ENCODE data around the gene KCNMA1.

KCNMA1 gene

DNA sequence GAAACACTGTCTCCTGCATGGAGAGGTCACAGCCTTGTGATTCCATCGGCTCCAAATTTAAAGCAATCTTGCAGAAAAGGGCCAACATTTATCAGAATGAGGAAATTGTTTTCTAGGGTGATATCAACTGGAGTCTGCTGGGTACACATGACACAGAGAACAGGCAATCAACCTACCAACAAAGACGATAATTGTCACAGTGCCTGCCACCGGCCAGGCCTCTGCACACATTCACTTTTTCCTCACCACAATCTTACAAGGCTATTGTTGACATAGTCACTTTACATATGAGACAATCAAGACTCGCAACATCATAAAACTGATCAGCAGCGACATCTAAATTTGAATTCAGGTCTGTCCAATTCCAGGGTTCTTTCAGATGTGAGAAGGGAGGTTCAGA is 189.4 kb downstream of the KCNMA1 start:
- no peak for DNase-seq (ENCODE audit: low spot score)

DNA sequence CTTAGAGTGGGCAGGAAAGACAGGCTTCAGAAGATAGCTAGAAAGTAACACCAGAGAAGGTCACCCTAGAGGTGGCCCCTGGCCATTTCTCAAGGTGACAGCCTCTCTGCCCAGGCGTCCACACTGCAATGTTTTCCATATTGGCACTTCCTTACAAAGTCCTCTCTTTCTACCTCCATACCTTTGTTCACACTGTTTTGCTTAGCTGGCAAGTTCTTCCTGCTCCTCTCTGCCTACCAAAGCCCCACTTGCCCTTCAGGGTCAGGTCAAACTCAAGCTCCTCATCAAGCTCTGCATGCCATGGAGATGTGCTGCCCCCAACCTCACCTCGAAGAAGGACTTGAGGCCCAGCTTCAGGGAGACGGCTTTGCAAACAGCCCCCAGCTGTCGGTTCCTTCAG is 190.9 kb downstream of the KCNMA1 start:
- no peak for DNase-seq (ENCODE audit: low spot score)

DNA sequence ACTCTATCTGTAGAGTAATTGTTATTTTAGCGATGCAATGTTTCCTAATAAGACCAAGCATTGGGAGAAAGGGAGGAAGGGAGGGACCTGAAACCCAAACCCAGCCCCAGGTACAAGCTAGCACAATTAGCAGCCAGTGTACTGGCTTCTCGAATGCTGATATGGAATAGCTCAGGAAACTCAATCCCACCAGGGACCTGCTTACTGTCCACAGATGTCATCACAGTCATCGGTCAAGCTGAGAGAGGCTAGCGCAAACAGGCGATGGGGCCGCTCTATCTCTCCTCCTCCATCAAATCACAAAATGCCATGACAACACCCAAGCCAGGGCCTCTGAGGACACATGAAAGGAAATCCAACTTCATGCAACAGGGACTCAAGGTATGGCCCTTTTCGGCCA is 192.1 kb downstream of the KCNMA1 start:
- no peak for DNase-seq (ENCODE audit: low spot score)

DNA sequence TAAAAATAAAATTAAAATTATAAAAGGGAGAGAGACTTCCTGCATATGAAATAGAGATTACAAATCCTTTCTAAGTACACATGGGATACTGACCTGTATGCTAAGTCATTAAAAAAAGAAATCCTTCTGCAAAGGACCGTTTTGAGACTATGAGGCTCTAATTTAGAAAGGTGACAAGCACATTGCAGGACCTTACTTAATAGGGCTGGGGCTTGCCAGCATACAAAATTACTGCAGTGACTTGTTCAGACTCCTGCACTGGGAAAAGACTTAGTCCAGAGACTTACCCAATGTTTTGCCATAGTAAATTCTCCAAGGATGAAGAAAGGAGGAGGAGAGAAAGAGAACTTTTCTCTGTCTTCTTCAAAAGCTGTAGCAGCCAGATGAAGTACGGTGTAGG is 193.6 kb downstream of the KCNMA1 start:
- no peak for DNase-seq (ENCODE audit: low spot score)

DNA sequence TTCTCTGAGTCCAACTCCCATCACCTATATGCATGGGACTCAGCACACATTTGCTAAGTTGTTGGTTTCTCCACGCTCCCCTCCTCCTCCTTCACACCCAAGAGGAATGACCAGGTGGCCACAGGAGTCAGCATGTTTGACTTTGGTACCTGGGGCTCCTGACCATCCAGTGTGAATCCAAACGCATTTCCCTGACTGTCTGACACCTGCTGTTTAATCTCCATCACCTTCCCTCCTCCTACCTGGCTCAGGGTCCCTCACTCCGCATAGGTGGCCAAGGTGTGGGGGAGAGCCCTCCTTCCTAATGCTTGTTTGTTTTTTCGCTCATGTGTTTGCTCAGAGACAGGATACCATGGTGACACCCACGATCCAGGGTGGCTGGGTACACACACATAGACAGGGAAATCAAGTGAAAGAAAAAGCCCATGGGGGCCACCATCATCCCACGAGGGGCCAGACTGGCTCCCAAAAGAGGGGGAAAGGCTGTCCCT is 194.9 kb downstream of the KCNMA1 start:
- DNase-seq (ENCODE audit: low spot score), result no peak

DNA sequence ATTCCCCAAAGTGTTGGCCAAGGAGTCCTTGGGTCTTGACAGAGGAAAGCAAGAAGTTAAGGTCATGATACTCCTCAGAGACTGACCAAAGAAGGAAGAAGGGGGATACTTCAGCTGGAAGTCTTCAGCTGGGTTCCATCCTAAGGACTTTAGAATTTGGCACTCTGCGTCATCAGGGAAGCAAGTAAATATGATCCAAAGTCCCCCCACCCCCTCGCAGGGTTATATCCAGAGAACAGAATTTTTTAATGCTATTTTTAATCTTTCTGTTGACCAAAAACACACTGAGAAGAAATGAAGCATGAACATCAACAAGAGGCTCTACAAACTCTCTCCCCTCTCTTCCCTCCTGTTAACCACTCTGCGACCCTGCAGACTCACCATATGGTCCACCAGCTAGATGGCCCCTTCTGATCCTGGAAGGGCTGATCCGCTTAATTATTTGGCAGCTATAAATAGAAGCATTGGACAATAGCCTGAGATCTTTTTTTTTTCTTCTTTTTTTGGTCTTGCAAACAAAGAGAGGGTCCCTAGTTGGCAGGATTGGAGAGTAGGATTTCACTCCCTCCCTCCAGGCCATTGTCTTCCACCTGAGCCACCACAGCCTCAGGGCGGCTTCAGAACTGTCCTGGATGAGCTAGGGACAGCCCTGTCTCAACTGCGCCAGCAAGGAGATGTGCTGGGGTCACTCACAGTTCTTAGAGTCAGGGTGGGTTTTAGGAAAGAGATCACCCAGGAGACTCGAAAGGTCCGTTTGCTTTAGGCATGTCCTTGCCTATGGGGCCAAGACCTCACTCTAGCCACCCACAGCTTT is 196.0 kb downstream of the KCNMA1 start:
- no peak for DNase-seq (ENCODE audit: low spot score)

DNA sequence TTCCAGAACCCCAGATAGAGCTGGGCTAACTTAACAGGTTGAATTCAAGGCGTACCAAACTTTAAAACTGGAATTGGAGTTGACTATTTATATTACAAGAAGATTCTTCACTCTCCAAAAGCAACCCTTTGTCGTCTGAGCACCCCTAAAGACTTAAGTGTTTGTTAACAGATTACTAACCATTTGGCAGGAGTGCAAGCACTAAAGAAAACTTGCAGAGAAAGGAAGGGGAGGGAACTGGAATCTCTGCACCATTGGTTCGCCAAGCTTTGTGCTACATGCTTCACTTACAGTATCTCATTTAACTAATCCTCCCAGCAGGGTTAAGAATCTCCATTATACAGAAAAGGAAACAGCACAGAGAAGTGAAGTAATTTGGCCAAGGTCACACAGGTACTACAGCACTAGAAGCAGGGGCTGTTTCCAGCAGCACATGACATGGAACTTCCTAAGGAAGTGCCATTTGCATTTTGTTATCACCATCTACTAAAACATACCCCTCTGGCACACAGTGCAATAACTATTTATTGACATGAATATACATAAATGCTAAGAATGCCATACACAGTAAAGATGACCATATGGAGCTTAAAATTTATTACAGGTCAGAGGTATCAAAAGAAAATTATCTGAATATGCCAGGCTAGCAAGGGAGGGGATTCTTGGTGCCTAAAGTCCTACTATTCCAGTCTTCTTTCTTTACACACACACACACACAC is 201.2 kb downstream of the KCNMA1 start:
- no peak for DNase-seq (ENCODE audit: low spot score)

DNA sequence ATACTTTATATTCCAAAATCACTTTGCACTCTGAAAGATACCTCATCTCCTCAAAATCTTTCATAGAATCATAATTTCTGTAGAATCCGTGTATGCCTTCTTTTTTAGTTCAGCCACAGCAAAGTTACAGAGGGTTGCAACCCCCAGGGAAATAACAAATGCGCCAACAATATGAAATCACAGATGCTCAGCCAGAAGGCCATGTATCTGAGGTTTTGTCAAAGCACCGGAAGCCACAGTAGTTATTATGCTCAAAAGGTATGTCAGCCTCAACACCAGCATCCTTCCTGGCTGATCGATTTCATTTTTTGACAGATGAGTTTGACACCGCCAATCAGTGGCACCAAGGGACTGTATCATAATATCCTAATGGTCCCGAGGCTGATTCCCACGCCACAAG is 204.1 kb downstream of the KCNMA1 start:
- no peak for DNase-seq (ENCODE audit: low spot score)

DNA sequence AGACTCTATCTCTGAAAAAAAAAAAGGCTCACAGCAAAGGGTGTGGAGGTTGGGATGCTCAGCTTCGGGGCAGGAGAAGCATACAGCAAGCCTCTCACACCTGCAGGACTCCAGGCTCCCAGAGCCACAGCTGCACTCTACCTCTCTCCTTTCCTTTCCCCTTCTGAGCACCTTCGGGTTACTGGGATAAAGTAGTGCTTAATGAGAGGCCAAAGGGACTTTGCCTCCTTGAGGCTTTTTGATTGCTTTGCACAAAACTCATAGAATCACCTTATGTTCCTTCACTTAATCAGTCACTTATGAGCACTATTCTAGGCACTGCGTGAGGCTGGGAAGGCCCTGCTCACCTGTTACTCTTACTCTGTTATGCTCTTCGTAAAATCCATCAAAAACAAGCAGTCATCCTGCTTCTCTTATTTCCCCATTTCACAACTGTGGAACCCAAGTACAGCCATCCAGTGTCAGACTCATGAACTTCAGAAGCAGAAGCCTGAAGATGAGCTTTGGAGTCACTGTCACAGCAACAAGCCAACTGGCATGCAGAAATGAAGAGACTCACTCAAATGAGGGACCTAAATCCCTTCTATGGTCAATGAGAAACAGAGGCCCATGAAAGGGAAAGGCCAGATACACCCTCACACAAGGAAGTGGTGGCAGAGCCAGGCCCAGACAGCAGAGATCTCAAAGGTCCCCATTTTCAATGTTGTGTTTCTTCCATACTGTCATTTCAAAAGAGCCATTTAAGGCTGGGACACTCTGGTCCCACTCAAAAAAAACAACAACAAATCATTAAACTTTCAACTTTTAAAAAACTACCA is 205.4 kb downstream of the KCNMA1 start:
- DNase-seq (ENCODE audit: low spot score), result no peak

DNA sequence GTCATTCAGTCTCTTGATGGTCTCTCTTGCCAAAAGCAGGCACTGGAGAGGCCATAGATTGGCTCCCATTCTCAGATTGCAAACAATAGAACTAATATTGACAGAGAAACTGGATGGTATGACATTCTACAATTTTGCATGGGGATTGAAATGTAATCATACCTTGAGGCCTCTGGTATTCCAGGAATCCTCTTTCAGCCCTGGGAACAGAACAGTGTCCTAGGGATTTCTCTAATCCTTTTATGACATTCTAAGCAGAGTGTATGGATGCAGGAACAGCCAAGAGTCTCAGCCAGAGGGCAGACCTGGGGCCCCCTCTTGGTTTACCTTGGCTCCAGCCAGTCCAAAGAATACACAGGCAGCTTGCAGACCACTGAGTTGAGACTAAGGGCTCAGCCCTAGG is 206.4 kb downstream of the KCNMA1 start:
- no peak for DNase-seq (ENCODE audit: low spot score)

DNA sequence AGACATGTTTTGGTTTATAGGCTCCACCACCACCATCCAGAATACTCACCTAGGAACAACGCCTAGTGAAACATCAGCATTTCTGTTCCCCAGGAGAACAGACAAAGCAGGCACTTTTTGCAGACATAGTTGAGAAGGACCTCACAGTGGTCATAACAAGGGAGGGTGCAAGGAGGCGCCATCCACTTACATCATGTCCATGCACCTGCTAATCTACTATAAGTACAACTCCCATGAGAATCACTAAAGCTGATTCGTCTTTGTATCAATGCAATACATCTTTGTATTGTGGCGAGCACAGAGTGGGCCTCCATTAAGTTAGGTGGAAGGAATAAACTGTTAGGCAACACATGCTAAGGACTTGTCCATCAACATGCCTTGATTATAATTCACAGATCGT is 207.1 kb downstream of the KCNMA1 start:
- DNase-seq (ENCODE audit: low spot score), result no peak

DNA sequence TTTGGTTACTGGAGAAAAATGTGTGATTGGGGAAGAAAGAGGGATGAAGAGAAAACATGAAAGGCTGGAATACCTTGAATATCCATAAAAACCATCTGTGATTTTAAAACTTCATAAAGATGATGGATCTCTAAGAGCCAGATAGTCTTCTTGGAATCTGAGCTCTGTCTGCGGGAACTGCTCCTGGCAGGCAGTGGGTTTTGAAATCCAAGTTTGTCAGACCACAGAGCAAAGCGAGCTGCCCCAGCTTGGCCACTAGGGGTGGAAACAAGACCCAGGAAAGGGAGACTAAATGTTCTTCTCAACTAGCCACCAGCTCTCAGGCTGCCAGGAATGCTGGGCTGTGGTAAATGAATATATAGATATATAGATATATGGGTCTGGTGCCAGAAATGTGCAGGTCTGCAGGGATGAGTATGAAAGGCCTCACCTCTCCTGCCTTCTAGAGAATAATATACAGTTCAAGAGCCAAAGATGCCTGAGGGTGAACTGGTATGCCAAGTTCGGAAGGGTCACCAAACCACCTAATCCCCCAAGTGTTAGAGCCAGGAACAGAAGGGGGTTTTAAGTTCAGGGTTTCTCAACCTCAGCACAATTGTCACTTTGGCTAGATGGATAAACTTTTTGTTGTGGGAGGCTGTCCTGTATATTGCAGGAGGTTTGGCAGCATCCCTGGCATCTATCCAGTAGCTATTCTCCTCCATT is 208.8 kb downstream of the KCNMA1 start:
- peak; percentile 61 for DNase-seq (ENCODE audit: low spot score)

DNA sequence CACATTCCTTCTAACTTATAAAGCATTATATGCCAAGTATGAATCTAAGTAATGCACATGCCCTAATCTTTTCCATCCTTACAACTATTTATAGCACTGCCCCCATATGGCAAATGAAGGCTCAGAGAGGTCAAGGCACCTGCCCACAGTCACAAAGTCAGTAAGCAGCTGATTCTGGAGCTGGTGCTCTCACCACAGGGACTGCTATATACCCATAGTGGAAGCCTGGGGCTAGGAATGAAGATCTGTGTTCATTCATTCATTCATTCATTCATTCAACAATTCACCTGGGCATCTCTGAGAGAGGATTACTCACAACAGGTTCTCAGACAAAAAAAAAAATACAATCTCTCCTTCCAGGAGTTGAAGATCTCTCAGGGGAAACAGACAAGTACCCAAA is 213.4 kb downstream of the KCNMA1 start:
- DNase-seq (ENCODE audit: low spot score), result no peak

DNA sequence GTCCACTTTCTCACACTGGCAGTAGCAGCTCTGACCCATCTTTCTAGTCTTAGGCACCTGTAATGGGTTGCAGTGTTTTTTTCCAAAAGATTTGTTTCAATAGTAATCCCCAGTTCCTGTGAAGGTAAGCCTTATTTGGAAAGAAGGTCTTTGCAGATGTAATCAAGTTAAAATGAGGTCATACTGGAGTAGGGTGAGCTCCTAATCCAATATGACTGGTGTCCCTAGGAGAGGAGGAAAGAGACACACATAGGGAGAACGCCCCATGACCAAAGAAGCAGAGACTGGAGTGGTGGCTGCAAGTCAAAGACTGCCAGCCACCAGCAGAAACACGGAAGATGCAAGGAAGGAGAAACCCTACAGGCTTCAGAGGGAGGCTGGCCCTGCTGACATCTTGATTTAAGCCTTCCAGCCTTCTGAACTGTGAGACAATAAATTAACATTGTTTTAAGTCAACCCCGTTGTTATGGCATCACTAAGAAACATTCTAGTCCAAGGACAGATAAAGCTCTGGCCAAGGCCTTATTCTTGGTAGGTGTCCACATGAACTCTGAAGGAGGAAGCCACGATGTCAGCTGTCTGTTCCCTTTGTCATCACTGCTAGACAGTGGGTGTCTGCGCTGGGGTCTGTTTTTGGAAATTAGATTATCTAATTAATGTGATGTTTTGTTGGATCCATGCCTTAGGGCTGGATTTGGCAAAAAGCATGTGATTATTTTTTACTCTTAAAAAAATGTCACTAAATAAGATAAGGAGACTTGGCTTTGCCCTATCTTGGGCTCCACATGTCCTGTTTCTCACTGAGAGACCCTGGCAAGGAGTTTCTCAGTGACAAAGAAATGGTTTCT is 214.9 kb downstream of the KCNMA1 start:
- no peak for DNase-seq (ENCODE audit: low spot score)

DNA sequence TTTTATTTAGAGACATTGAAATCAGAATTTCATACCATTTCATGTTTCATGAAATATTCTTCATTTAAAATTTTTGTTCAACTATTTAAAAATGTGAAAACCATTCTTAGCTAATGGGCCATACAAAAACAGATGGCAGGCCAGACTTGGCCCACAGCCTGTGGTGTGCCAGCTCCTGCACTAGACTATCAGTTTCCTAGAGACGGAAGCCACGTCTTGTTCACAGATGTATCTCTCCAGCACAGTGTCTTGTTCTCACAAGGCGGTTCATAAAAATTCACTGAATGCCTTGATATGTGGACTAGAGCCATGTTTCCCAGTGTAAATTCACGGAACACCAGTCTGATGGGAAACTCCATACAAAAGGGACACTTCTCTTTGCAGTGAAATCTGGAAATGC is 216.0 kb downstream of the KCNMA1 start:
- DNase-seq (ENCODE audit: low spot score), result no peak

DNA sequence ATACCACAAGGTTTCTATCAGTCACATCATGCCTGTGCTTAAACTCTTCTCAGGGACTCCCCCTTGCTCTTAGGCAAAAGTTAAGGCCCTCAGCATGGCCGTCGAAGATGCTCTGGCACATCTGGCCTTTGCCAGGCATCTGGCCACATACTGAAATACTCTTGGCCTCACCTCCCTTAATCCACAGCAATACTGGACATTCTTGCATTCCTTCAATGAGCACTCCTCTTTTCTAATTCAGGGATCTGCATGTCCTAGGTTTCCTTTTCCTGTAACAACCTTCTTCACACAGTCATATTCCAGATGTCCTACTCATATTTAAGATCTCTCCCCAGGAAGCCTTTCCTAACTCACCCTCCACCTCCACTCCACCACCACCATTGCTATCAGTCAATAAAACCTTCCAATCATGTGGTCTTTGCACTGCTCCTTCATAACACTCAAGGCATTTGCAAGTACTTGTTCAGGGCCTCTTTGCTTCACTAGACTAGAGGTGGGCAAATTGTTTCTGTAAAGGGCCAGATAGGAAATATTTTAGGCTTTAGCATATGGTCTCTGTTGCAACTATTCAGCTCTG is 216.6 kb downstream of the KCNMA1 start:
- DNase-seq (ENCODE audit: low spot score), result no peak

DNA sequence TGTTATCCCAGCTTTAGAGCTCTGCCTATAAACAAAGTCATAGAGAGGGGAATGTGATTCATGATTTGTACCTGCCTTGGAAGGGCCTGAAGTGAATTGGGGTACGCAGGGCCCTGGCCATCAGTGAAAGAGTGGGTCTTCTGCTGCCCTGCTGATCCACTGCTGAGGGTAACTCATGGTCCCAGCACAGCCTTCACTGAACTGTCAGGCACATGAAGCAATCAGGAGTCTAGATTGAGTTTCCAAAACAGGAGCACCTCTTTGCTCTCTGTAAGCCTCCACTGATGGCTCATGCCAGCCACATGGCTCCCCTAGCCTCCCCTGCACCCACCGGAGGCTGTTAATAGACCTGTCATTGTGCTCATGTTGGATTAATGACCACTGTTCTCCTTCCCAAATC is 217.6 kb downstream of the KCNMA1 start:
- DNase-seq (ENCODE audit: low spot score), result no peak

DNA sequence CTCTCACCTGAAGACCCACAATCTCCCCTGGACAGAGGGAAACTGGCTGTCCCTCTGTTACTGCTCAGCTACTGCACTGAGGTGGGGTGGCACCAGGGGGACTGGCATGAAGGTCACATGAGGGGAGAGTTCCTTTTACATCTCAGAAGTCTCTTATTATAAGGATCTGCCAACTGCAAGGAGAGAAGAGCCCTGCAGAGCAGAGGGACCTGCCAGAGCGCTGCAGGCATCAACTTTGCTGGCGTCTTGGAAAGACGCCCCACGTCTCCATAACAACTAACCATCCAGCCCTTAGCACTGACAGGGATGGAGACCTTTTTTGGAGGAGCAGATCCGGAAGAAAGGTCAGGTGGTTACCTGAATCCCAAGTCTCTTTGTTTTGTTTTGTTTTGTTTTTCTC is 218.6 kb downstream of the KCNMA1 start:
- no peak for DNase-seq (ENCODE audit: low spot score)

DNA sequence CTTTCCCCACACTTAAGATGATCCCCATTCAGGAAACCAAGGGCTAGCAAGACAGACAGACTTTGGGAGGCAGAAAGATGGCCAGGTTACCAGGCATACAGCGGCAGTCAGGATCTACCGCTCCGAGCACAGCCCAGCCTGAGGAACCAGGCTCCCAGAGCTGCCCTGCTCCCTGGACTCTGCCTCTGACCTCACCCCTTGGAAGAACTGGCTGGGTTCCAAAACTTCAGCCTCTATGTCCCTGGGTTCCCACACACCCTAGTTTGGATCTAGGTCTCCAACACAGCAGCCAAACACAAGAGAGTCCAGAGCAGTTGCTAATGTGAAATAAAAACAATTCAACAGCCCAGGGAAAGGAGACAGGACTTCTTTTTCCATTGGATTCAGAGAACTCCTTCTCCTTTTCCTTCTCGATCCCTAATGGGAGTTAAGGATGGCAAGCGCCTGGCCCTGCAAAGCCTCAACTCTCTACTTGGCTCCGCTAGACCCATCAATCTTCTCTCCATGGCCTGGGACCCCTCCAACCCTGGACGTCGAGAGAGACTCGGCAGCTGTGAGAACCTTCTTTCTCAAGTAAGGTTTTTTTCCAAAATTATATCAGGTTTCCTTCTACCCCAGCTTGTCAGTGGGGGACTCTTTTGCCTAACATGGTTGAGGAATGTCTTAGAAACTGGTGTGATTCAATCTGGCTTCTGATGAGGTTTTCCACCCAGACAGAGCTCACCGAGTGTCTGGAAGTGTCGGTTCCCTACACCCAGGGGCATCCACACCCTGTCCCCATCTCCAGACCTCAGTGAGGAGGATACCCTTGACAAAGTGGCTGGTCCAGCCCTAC is 219.6 kb downstream of the KCNMA1 start:
- no peak for DNase-seq (ENCODE audit: low spot score)

DNA sequence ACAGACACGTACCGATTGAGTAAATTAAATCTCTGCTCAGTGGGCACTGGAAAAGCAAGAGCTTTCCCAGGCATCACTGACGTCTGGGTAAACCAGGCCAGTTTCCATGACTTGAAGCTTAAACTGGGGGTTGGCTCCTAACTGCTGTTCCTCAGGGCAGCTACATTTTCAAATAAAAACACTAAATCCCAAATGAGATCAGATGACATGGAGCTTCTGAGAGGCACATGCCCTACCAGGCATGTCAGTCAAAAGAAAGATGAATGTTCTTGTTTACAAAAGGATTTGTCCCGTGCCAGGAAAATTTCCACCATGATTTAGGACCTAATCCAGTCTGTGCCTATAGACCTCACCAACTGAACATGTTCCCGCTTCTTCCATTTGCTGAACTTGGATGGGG is 220.2 kb downstream of the KCNMA1 start:
- DNase-seq (ENCODE audit: low spot score), result no peak
